NCI-H146 (cell line): Measurements from ENCODE around the gene WDR5.
A peak's percentile ranks its signal among the peaks of the same experiment; 100 is the strongest.
"Not testable (repeated sequence)": the region's sequence is repeated elsewhere in the genome, so short reads cannot be mapped to it uniquely, and the experiment has no call there.

Source experiments
- DNase-seq: peaks from one replicate; lab custom pipeline; 2025; lab: John Stamatoyannopoulos, UW

The WDR5 gene

DNA sequence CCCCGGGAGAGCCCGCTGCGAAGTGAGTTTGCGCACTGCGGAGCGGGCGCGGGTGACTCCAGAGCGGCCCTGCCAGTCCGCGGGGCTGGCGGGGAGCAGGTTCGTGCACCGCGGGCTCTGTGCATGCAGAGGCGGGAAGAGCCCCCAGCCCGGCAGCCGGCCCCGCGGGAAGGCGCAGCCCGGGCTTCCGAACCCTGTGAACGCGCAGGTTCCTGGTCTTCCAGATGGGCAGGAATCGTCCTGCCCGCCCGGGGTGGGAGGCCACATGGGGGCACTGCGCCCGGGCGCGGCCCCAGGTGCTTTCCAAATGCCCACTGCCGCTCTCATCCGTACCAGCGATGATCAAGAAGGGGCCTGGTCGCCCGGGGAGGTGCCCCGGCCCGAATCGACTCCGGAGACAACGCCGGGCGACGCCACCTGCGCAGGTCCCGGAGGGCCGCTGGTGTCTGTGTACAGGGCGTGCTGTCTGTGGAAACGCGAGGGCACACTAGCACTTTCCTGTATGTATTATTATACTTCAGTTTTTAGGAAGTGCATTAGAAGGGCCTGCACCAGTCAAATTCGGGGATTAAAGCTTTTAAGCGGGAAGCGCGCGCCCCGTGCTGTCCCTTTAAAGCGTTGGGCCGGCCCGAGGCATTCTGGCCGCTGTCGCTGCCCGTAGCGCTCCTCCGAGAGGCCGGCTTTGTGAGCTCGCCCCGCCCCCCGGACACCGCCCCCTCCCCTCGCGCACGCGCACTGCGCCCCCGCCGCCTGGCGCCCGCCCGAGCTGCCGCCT is at the start of gene WDR5:
Gene WDR5, plus strand, starts transcription at position 740 of the 775 bp plus-strand sequence. CDS start 3,796 bp downstream, outside the sequence.
- DNase-seq, result peak; percentile 80

DNA sequence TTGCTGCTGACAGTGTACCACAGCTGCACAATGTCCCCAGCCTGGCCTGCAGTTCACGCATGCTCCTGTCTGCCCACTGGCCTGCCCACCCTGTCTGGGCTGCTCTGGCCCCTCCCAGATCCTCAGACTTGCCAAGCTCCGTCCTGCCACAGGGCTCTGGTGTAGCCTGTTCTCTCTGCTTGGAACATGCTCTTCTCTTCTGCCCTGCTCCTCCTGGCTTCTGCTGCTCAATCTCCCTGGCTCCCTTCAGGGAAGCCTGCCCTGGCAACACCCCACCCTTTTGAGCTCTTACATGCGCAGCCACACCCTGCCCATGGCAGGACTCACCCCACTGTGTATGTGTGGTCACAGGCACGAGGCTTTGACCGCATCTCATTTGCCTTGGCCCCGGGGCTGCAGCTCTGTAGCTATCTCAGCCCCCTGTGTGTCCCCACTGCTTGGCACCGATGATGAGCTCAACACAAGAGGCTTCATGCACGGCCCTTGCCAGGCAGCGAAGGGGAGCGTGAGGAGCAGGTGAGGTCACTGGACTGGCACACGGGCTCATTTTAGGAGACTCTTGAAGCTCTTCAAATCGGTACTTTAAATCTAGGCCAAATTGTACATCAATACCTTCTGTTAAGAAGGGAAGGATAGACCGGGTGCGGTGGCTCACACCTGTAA is 47.7 kb upstream of the WDR5 start:
- no peak for DNase-seq

DNA sequence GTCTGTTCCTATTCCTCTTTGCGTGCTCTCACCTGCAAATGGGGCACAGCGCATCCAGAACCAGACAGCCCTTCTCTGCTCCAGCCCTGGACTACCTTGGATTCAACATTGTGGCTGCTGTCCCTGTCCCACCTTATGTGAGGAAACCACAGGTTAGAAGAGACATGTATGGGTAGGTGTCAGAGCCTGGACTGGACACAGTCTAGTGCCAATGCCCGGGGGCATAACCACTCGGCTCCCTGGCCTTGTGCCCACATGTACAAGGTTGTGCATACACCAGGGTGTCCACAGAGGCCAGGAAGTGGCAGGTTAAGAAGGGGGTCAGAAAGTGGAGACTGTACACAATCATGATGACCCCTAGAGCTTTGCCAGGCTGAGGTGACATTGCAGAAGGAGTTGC is 45.9 kb upstream of the WDR5 start:
- no peak for DNase-seq

DNA sequence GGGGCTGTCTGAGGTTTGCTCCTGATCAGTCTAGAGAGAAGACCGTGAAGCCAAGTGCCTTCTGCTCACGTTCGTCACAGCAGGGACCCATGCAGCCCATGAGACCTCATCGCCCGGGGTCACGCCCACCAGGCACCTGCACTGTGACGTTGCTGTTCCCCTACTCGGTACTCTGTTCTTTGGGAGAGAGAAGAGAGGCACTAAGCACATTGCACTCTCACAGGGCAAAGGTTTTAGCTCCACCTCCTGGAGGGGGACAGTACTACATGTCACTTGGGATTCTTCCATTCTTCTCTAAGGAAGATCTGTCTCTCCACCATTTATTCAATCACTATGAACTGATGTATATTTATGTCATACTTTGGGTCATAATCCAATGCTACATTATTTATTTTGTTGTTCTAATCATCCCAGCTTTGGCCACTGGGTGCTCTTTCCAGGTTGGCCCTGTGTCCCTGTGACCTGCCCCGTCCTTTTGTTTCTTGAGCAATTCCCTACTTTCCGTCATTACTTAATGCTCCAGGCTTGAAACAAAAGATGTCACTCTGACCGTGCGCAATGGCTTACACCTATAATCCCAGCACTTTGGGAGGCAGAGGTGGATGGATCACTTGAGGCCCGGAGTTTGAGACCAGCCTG is 36.6 kb upstream of the WDR5 start:
- DNase-seq, result peak; percentile 48

DNA sequence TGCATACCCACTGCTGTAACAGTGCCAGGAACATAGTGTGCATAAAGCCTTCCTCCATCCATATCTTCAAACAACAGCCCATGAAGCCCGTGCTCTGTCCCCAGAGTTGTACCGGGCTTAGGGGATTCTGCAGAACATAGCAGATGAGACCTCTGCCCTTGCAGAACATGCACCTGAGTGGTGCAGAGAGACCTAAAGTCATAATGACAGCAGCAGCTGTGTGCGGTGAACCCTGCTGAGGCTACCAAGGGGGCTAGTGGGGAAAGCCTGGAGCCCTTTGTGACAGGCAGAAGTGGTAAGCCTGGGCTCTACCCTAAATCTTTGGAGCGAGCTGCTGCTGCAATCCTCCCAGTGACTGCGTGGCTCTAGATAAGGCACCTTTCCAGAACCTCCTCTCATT is 35.8 kb upstream of the WDR5 start:
- DNase-seq, result no peak

DNA sequence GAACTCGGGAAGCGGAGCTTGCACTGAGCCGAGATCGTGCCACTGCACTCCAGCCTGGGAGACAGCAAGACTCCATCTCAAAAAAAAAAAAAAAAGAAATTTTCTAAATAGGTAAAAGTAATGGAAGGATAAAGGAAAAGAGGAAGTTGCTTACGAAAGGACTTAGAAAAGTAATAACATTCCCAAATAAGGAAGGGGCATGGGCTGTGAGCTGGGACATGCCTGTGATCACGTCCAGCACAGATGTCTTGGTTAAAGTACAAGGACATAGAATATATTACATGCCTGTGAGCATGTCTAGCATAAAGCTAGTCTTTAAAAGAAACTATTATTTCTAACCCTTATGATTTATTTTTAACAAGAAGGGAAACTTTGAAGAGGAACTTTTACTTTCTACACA is 34.7 kb upstream of the WDR5 start:
- not testable (repeated sequence) for DNase-seq

DNA sequence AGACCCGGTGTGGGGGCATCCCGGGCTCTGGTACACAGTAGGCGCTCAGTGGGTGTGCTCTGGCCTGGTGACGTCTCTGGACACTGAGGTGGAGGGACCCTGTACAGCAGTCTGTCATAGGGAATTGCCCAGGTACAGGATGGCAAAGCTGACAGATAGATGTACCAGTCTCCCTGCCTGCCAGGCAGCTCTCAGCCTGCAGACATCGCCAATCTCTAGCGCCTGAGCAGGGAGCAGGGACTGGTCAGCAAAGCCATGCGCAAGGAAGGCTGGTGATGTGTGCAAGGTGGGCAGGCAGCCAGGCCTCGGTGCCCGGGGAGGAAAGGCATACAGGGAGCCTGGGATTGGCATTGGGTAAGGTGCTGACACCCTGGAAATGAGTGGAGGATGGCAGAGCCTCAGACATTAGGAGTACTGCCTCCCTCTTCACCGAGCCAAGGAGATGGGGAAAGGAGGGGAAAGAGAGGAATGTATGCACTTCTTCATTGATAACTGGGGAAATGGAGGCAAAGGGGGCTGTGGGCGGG is 34.2 kb upstream of the WDR5 start:
- DNase-seq, result no peak

DNA sequence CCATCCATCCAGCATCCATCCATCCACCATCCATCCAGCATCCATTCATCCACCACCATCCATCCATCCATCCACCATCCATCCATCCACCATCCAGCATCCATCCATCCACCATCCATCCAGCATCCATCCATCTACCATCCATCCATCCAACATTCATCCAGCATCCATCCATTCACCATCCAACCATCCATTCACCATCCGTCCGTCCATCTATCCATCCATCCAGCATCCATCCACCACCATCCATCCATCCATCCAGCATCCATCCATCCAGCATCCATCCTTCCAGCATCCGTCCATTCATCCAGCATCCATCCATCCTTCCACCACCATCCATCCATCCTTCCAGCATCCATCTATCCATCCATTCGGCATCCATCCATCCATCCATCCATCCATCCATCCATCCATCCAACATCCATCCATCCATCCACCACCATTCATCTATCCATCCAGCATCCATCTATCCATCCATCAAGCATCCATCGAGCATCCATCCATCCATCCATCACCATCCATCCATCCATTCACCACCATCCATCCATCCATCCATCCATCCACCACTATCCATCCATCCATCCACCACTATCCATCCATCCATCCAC is 32.4 kb upstream of the WDR5 start:
- DNase-seq, result no peak

DNA sequence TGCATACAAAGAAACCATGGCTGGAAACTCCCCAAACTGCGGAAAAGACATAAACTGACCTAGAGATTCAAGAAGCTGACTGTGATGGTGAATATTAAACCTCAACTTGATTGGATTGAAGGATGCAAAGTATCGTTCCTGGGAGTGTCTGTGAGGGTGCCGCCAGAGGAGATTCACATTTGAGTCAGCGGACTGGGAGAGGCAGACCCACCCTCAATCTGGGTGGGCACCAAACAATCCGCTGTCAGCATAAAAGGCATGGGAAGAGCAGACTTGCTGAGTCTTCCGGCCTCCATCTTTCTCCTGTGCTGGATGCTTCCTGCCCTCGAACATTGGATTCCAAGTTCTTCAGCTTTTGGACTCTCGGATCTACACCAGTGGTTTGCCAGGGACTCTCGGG is 24.8 kb upstream of the WDR5 start:
- DNase-seq, result no peak

DNA sequence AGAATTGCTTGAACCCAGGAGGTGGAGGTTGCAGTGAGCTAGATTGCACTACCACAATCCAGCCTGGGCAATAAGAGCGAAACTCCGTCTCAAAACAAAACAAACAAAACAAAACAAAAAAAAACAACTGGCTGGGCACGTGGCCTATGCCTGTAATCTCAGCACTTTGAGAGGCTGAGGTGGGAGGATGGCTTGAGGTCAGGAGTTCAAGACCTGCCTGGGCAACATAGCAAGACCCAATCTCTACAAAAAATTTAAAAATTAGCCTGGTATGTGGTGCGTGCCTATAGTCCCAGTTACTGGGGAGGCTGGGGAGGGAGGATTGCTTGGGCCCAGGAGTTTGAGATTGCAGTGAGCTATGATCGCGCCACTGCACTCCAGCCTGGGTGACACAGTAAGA is 23.3 kb upstream of the WDR5 start:
- DNase-seq, result no peak

DNA sequence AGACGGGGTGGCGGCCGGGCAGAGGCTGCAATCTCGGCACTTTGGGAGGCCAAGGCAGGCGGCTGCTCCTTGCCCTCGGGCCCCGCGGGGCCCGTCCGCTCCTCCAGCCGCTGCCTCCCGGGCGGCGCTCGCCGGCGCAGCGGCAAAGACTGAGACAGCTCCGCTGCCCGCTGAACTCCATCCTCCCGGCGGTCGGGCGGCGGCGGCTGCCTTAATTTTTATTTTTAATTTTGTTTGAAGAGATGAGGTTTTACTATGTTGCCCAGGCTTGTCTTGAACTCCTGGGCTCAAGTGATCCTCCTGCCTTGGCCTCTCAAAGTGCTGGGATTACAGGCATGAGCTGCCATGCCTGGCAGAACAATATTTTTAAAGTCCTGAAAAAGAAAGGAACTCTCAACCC is 16.9 kb upstream of the WDR5 start:
- not testable (repeated sequence) for DNase-seq

DNA sequence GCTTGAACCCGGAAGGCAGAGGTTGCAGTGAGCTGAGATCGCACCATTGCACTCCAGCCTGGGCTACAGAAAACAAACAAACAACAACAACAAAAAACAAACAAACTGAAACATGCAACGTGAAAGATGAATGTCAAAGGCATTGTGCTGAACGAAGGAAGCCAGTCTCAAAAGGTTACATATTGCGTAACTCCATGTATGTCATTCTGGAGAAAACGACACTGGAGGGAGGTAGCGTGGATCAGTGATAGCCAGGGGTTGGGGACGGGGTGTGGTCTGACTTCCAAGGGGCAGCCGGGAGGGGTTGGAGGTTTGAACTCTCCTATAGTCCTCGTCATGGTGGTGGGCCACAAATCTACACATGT is 12.1 kb upstream of the WDR5 start:
- no peak for DNase-seq

DNA sequence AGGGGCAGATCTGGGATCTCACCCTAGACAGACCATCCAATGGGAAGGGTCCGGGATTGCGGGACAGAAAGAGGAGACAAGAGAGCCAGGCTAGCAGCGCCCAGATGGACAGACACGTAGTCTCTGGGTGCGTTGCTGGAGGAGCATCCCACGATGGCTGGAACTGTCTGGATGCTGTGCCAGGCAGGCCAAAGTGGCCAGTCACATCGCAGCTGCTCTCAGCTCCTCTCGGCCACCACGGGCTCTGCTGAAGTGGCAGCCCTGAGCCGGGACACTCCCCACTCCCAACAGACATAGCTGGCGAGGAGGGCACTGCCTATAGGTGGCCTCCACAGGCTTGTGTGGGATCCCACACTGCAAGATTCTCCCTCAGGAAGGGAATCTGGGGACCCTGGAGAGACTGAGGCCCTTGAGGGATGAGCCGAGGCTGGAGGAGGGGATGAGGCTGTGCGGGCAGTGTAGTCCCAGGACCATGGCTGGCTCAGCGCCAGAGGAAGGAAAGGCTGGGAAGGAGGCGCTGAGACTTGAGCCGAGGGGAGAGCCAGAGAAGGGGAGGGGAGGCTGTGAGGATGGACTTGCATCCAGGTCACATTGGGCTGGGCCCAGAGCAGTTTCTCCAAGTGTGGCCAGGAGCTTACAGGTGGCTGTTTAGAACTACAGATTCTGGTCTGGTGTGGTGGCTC is 10.3 kb upstream of the WDR5 start:
- DNase-seq, result no peak

DNA sequence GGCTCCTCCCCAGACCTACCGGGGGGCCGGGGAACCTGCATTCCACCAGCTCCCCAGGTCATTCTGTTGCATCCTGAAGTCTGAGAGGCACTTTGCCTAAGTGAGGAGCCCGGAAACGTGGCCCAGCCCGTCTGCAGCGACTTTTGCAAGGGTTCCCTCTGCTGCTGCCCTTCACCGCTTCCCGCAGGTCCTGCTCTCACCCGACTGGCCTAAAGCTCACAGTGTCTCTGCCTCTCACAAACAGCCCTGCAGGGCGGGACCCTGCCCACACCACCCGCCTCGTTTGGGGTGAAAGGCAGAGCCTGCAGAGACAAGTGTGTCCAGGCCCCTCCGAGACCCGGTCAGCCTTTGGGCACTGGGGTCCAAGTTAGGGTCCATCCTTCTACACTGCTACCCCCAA is 9.5 kb upstream of the WDR5 start:
- no peak for DNase-seq

DNA sequence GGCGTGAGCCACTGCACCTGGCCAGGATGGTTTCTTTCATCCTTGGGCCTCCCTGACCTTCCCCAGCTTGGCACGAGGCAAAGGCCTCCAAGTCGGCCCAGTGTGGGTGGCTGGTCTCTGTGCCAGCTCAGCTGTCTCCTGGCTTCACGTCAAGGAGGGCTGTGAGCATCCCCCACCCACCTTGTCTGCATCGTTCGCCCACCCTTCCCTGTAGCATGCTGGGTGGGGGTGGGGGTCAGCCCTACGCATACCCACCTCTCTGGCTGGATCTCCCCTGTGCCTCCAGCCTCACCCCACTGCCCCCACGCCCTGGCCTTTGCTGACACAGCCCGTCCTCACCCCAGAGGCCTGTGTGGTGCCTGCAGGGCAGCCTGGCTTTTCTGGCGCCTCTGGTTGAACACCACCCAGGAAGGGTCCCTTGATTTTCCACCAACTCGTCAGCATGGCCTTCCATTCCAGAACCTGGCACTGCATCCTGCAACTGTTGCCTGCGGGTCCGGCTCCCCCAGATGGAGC is 8.8 kb upstream of the WDR5 start:
- DNase-seq, result no peak

DNA sequence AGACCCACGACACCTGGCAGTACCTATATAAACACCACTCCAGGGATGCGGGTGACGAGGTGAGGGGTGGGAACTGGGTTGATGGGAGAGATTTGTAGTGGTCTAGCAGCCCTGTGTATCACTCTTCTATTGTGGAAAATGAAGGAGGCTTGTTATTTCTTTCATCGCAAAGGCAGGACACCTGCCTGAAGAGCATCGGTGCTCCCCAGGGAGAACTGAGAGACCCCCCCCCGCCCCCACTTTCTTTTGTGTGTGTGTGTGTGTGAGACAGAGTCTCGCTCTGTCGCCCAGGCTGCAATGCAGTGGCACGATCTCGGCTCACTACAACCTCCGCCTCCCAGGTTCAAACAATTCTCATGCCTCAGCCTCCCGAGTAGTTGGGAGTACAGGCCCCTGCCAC is 8.3 kb upstream of the WDR5 start:
- DNase-seq, result no peak

DNA sequence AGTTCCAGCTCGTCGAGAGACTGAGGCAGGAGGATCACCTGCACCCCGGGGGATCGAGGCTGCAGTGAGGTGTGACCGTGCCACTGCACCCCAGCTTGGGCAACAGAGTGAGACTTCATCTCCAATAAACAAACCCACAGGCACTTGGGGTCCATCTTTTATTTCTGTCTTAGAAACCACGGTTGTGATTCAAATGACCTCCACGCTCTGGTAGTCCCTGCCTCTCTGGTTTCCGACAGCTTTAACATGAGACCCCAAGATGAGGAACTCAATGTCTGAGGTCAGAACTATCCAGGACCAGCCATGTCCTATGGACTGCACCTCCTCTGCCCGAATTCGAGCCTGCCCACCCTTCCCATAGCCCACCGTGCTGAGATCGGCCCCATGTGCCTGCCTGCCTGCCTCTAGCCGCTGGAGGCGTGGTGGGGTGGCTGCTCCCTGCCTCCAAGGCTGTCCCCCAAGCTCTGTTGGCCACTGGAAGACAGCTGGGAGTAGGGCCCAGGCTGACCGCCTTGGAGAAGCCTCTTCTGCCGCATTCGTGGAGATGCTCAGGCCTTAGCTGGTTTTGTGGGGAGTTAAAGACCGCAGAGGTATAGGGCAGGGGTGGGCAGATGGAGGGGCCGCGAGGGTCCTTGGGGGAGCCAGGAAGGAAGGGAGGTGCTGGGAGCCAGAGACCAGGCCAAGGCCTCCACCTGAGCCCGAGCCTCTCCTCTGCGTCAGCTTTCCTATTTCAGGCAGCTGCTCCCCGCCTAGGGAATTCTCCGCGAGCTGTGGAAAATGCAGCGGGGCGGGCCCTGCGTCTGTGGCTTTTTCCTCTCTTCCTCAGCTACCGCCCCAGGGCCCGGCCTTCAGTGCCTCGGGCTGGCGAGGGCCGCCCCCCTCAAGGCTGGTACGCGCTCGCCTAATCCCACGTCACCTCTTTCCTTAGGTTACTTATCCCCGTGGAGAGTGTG is 6.9 kb upstream of the WDR5 start:
- no peak for DNase-seq

DNA sequence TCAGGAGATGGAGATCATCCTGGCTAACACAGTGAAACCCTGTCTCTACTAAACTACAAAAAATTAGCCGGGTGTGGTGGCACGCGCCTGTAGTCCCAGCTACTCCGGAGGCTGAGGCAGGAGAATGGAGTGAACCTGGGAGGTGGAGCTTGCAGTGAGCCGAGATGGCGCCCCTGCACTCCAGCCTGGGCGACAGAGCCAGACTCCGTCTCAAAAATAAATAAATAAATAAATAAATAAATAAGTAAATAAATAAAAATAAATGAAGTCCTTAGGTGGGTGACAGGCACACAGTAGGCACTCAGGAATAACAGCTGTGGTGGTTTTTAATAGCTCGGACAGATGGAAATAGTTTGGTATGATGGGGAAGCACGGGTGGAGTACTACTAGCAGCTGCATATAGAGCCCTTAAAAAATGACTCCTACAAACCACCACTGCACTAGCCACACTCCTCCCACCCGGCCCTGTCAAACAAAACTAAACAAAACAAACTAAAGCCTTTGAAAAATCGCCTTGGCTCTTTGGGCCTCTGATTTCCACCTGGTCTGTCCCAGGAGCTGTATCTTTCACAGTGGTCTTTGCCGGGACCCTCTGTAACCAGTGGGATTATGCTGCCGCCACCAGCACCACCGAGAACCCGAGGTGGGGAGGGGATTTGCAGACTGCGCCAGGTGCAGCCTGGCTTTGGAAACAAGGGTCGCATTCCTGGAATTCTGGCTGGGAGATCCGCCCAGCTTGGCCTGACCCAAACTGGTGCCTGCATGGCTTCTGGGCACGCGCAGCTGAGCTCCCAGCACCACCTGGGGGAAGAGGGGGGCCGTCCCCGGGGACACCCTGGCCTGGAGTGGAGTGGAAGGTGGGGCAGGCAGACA is 5.1 kb upstream of the WDR5 start:
- DNase-seq, result no peak

DNA sequence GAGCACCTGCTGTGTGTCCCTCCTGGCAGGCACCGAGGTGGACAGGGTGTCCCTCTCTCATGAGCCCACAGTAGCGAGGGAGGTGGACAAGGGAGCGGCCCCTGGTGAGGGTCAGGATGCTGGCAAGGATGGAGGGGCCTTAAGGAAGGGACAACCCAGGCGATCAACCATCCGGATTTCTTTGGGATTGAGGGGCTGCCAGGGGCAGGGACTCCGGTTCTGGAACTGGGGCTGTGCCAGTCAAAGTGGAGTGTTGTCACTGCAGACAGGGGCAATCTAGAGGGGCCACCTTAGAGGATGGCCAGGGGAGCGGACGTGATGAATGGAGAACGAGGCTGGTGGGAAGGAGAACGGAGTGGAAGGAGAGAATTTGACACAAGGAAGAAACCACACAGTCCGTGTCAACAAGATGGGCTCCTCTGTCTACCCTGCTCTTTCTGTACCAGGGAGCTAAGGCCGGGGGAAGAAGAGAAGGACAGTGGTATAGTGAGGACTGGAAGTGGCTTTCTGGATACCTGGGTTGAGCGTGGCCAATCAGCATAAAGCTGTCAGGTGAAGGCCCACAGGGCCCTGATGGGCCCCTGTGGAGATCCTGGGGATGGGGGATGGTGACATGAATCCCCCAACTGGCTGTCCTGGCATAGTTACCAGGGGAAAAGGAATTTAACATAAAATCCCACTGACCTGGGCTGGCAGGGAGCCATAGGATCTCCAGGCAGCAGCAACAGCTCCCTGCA is 4.2 kb upstream of the WDR5 start:
- no peak for DNase-seq
